Peyer's patch (tissue), 4 donors: ENCODE results near the gene PHKA2. TPM values are rescaled to one million over a fixed set of nuclear protein-coding genes. Genes with fewer than 3 reads are reported as not detected.

ENCODE experiments used
- DNase-seq, 3 donors: peaks; one replicate each; pipeline ENCODE4 v3.0.0-alpha.2; 2017 to 2019
- H3K27ac ChIP-seq, 4 donors: fragments of 200-600 bp; sonication (generic); one replicate each; pipeline ENCODE4 v1.5.1; 2016 to 2019
- H3K27me3 ChIP-seq, 2 donors: fragments of 200-600 bp; sonication (generic); one replicate each; pipeline ENCODE4 v1.5.1; 2019
- H3K36me3 ChIP-seq, 3 donors: fragments of 200-600 bp; sonication (generic); one replicate each; pipeline ENCODE4 v1.5.1; 2016 to 2019
- H3K4me1 ChIP-seq, 4 donors: fragments of 200-600 bp; sonication (generic); one replicate each; pipeline ENCODE4 v1.5.1; 2016 to 2019
- H3K4me3 ChIP-seq, 4 donors: fragments of 200-600 bp; sonication (generic); 1 replicate in 3 of 4; 2 replicates in 1 of 4; pipeline ENCODE4 v1.5.1; 2016 to 2019; ENCODE audit warnings: mild to moderate bottlenecking in 1 of 4
- H3K9me3 ChIP-seq, 4 donors: fragments of 200-600 bp; sonication (generic); one replicate each; pipeline ENCODE4 v1.5.1; 2016 to 2019; ENCODE audit warnings: mild to moderate bottlenecking in 1 of 4
- POLR2A ChIP-seq, 2 donors: fragments of 450-650 bp; IDR thresholded peaks; one replicate each; pipeline ENCODE4 v1.5.1; 2017; ENCODE audit warnings: antibody characterized with exemption in 2 of 2, mild to moderate bottlenecking in 2 of 2, moderate library complexity in 2 of 2
- total RNA-seq, 4 donors: library from RNA; depleted of rRNA; stranded (reverse); fragments of >200 nt; gene quantifications; one replicate each; pipeline ENCODE4 v1.1.0, GENCODE V29; 2016
- TF ChIP-seq, protein P1 (sequence below), 6 experiments: fragments of 450-650 bp in 4 of 6; fragments of 200-600 bp in 2 of 6; sonication (generic) in 1 of 6; IDR thresholded peaks; one replicate each; pipeline ENCODE4 v1.5.1; 2017 to 2019; ENCODE audit warnings: antibody characterized with exemption in 6 of 6, mild to moderate bottlenecking in 3 of 6, moderate library complexity in 1 of 6

PHKA2 gene
- total RNA-seq, 4 donors from 2014 or later: 34.3 to 98.1 (median 63.7) TPM

DNA sequence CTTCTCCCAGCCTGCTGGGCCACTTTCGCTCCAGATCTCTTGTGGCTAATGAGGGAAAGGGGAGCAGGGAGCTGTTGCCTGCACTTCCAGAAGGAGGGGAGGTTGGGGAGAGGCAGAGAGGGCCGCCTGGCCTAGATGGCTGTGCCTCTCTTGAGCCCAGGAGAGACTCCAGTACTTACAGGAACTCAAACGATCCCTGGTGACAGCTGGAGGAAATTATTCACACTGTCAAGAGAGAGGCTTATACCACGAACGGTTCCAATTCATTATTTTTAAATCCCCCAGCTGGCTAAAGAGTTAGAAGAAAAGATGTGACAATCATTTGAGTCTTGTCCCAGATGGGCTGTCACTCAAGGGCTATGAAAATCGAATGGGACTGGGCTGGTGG lies 96.1 kb downstream of the PHKA2 start:
- Histone ChIP-seq H3K27ac (peak overlapping the region in 2 of 4 donors; percentile 82 to 94), H3K36me3 (no peaks in the 10 kb centered on the region), H3K4me1 (no peaks in the 10 kb centered on the region), H3K9me3 (no peaks in the 10 kb centered on the region), H3K27me3 (no peaks in the 10 kb centered on the region), H3K4me3 (peak overlapping the region in 1 of 4 donors; percentile 53)
- DNase-seq: no peak
- TF ChIP-seq POLR2A (IDR thresholded peaks at IDR 0.05): no peak
- TF ChIP-seq, protein P1, sequence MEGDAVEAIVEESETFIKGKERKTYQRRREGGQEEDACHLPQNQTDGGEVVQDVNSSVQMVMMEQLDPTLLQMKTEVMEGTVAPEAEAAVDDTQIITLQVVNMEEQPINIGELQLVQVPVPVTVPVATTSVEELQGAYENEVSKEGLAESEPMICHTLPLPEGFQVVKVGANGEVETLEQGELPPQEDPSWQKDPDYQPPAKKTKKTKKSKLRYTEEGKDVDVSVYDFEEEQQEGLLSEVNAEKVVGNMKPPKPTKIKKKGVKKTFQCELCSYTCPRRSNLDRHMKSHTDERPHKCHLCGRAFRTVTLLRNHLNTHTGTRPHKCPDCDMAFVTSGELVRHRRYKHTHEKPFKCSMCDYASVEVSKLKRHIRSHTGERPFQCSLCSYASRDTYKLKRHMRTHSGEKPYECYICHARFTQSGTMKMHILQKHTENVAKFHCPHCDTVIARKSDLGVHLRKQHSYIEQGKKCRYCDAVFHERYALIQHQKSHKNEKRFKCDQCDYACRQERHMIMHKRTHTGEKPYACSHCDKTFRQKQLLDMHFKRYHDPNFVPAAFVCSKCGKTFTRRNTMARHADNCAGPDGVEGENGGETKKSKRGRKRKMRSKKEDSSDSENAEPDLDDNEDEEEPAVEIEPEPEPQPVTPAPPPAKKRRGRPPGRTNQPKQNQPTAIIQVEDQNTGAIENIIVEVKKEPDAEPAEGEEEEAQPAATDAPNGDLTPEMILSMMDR (IDR thresholded peaks at IDR 0.05): no peak

- Histone ChIP-seq H3K36me3 (no peaks in the 10 kb centered on the region), H3K27ac (peak overlapping the region; percentile 74 to 94 (median 78)), H3K27me3 (no peaks in the 10 kb centered on the region), H3K4me1 (no peaks in the 10 kb centered on the region), H3K9me3 (no peaks in the 10 kb centered on the region), H3K4me3 (peak overlapping the region in 3 of 4 donors; percentile 37 to 53 (median 46))
- peak in 2 of 3 donors; percentile 74 to 76 for DNase-seq
- TF ChIP-seq, protein P1 (IDR thresholded peaks at IDR 0.05): no peak
- peak in 1 of 2 donors; percentile 30 for TF ChIP-seq POLR2A (IDR thresholded peaks at IDR 0.05)
These were observed 96.6 kb downstream of the PHKA2 start for GRCh38 chrX:18887177-18887824.

DNA sequence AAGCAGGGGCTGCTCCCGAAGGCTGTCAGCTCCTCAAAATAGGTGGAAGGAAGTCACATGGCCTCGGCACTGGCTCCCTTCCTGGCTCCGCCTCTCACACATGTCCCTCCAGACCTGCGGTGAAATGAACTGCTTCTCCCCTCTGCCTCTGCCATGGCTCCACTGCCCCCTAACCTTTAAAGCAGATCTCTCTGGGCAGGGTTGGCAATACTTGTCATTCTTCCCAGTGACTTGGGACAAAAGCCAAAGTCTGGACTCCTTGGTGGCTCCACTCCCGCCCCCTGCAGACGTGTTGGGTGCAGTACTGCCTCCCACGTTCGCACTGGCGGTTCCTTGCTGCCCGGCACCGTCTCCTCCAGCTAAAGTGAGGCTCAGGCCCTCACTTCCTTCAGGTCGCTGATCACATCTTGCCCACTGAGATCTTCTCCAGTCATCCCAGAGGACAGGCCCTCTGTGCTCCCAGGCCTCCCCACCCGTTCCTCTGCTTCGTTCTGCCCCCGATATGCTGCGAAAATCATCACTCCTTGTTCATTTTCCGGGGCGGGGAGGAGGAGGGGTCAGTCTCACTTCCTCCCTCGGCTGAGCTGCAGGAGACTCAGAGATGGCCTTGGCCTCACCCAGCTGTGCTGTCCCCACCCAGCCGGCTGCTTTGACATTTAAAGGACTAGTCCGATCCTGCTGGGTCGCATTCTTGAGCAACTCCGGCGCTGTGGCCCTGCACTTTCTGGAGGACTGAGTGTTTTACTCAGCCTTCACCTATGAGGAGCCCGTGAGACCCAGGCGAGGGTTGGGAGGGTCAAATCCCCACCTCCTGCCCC lies 97.4 kb downstream of the PHKA2 start:
- Histone ChIP-seq H3K4me1 (no peaks in the 10 kb centered on the region), H3K9me3 (no peaks in the 10 kb centered on the region), H3K36me3 (no peaks in the 10 kb centered on the region), H3K27ac (peak overlapping the region; percentile 74 to 94 (median 78)), H3K4me3 (peak overlapping the region; percentile 37 to 53 (median 44)), H3K27me3 (no peaks in the 10 kb centered on the region)
- peak; percentile 70 to 87 (median 81) for DNase-seq
- TF ChIP-seq POLR2A (IDR thresholded peaks at IDR 0.05): peak in 1 of 2 donors; percentile 29
- TF ChIP-seq, protein P1 (IDR thresholded peaks at IDR 0.05): peak; percentile 32 to 67 (median 52)

GRCh38 chrX:18886005-18886343 lies 97.9 kb downstream of the PHKA2 start:
- DNase-seq: peak in 1 of 3 donors; percentile 20
- no peaks in the 10 kb centered on the region for H3K36me3 ChIP-seq

GRCh38 chrX:18885328-18886004 lies 98.4 kb downstream of the PHKA2 start:
- Histone ChIP-seq H3K4me1 (no peaks in the 10 kb centered on the region), H3K27ac (peak overlapping the region; percentile 74 to 94 (median 78)), H3K27me3 (no peaks in the 10 kb centered on the region), H3K4me3 (peak overlapping the region in 3 of 4 donors; percentile 42 to 53 (median 46)), H3K9me3 (no peaks in the 10 kb centered on the region), H3K36me3 (no peaks in the 10 kb centered on the region)
- TF ChIP-seq, protein P1 (IDR thresholded peaks at IDR 0.05): no peak
- no peak for TF ChIP-seq POLR2A (IDR thresholded peaks at IDR 0.05)
- DNase-seq: no peak

More at GRCh38 chrX:18886005-18886343, 97.9 kb downstream of the PHKA2 start:
- Histone ChIP-seq H3K4me1 (no peaks in the 10 kb centered on the region), H3K27ac (peak overlapping the region; percentile 74 to 94 (median 78)), H3K9me3 (no peaks in the 10 kb centered on the region), H3K4me3 (peak overlapping the region; percentile 37 to 53 (median 44)), H3K27me3 (no peaks in the 10 kb centered on the region)
- TF ChIP-seq, protein P1 (IDR thresholded peaks at IDR 0.05): no peak
- no peak for TF ChIP-seq POLR2A (IDR thresholded peaks at IDR 0.05)
